Measurements from ENCODE around the gene ZNF146.
"Not testable (repeated sequence)": the region's sequence is repeated elsewhere in the genome, so short reads cannot be mapped to it uniquely, and the experiment has no call there.

ZNF146 gene

GRCh38 chr19:36182612-36183244, 32.2 kb upstream of the ZNF146 start:
- no peak overlapping the region for H2AFZ ChIP-seq (ENCODE audit: low read depth, low read length)
- H3K36me3 ChIP-seq (replicated peaks; ENCODE audit: low read depth, low read length) = no peaks in the 10 kb centered on the region
- no peak overlapping the region for H3K4me3 ChIP-seq (ENCODE audit: low read length)
- no peak overlapping the region for H3K9ac ChIP-seq (ENCODE audit: low read length)
- H3K79me2 ChIP-seq (ENCODE audit: low read length) = no peaks in the 10 kb centered on the region
- no peak overlapping the region for H3K4me2 ChIP-seq (ENCODE audit: low read length)
- no peaks in the 10 kb centered on the region for H4K20me1 ChIP-seq (ENCODE audit: insufficient read depth, low read length)
- TF ChIP-seq EZH2phosphoT487 (IDR thresholded peaks at IDR 0.05; ENCODE audit: low read depth) (no peak), CTCF (IDR thresholded peaks at IDR 0.05; ENCODE audit: low read depth, low read length) (no peak)
- no peaks in the 10 kb centered on the region for H3K9me3 ChIP-seq (ENCODE audit: insufficient read depth, low read length)
- no peaks in the 10 kb centered on the region for H3K4me1 ChIP-seq (ENCODE audit: low read length)
- H3K27me3 ChIP-seq (ENCODE audit: low read depth, low read length) = no peaks in the 10 kb centered on the region
- H3K27ac ChIP-seq (ENCODE audit: low read length) = no peak overlapping the region

GRCh38 chr19:36183245-36183628, 31.7 kb upstream of the ZNF146 start:
- TF ChIP-seq EZH2phosphoT487 (IDR thresholded peaks at IDR 0.05; ENCODE audit: low read depth) (no peak), CTCF (IDR thresholded peaks at IDR 0.05; ENCODE audit: low read depth, low read length) (no peak)
- Histone ChIP-seq H3K9me3 (ENCODE audit: insufficient read depth, low read length) (no peaks in the 10 kb centered on the region), H3K27me3 (ENCODE audit: low read depth, low read length) (no peaks in the 10 kb centered on the region), H3K27ac (ENCODE audit: low read length) (no peak overlapping the region), H2AFZ (ENCODE audit: low read depth, low read length) (no peak overlapping the region), H3K36me3 (replicated peaks; ENCODE audit: low read depth, low read length) (no peaks in the 10 kb centered on the region), H3K9ac (ENCODE audit: low read length) (no peak overlapping the region), H3K79me2 (ENCODE audit: low read length) (no peaks in the 10 kb centered on the region), H3K4me1 (ENCODE audit: low read length) (no peaks in the 10 kb centered on the region), H3K4me3 (ENCODE audit: low read length) (no peak overlapping the region), H3K4me2 (ENCODE audit: low read length) (no peak overlapping the region), H4K20me1 (ENCODE audit: insufficient read depth, low read length) (no peaks in the 10 kb centered on the region)

- not testable (repeated sequence) for H3K4me2 ChIP-seq (ENCODE audit: low read length); H2AFZ ChIP-seq (ENCODE audit: low read depth, low read length); H4K20me1 ChIP-seq (ENCODE audit: insufficient read depth, low read length); H3K9ac ChIP-seq (ENCODE audit: low read length); H3K4me3 ChIP-seq (ENCODE audit: low read length); H3K9me3 ChIP-seq (ENCODE audit: insufficient read depth, low read length); H3K4me1 ChIP-seq (ENCODE audit: low read length); H3K27ac ChIP-seq (ENCODE audit: low read length); H3K36me3 ChIP-seq (replicated peaks; ENCODE audit: low read depth, low read length); H3K27me3 ChIP-seq (ENCODE audit: low read depth, low read length); H3K79me2 ChIP-seq (ENCODE audit: low read length)
These were observed 28.2 kb upstream of the ZNF146 start for GRCh38 chr19:36186722-36187121.

- no peaks in the 10 kb centered on the region for H3K79me2 ChIP-seq (ENCODE audit: low read length)
- no peaks in the 10 kb centered on the region for H3K27me3 ChIP-seq (ENCODE audit: low read depth, low read length)
- no peak overlapping the region for H2AFZ ChIP-seq (ENCODE audit: low read depth, low read length)
- H4K20me1 ChIP-seq (ENCODE audit: insufficient read depth, low read length) = no peaks in the 10 kb centered on the region
- H3K36me3 ChIP-seq (replicated peaks; ENCODE audit: low read depth, low read length) = no peaks in the 10 kb centered on the region
- H3K4me2 ChIP-seq (ENCODE audit: low read length) = no peak overlapping the region
- no peak for TF ChIP-seq EZH2phosphoT487 (IDR thresholded peaks at IDR 0.05; ENCODE audit: low read depth)
- no peak for TF ChIP-seq CTCF (IDR thresholded peaks at IDR 0.05; ENCODE audit: low read depth, low read length)
- no peak overlapping the region for H3K4me3 ChIP-seq (ENCODE audit: low read length)
- no peaks in the 10 kb centered on the region for H3K9me3 ChIP-seq (ENCODE audit: insufficient read depth, low read length)
- H3K27ac ChIP-seq (ENCODE audit: low read length) = no peak overlapping the region
- H3K4me1 ChIP-seq (ENCODE audit: low read length) = peaks cover 6% of the 10 kb centered on the region; the same call in 1 of the 2 replicates
- H3K9ac ChIP-seq (ENCODE audit: low read length) = no peak overlapping the region
These were observed 18.7 kb upstream of the ZNF146 start for GRCh38 chr19:36196249-36196648.

Data from OCI-LY3 (cell line).